GM10847 (cell line): Measurements from ENCODE around the gene RPP21.
A peak's percentile ranks its signal among the peaks of the same experiment; 100 is the strongest.

Experiments
- POLR2A ChIP-seq: IDR thresholded peaks from 2 replicates; pipeline ENCODE4 v1.6.1; 2011; ENCODE audit not compliant: insufficient read length; ENCODE audit errors: extremely low read depth

Gene RPP21

DNA sequence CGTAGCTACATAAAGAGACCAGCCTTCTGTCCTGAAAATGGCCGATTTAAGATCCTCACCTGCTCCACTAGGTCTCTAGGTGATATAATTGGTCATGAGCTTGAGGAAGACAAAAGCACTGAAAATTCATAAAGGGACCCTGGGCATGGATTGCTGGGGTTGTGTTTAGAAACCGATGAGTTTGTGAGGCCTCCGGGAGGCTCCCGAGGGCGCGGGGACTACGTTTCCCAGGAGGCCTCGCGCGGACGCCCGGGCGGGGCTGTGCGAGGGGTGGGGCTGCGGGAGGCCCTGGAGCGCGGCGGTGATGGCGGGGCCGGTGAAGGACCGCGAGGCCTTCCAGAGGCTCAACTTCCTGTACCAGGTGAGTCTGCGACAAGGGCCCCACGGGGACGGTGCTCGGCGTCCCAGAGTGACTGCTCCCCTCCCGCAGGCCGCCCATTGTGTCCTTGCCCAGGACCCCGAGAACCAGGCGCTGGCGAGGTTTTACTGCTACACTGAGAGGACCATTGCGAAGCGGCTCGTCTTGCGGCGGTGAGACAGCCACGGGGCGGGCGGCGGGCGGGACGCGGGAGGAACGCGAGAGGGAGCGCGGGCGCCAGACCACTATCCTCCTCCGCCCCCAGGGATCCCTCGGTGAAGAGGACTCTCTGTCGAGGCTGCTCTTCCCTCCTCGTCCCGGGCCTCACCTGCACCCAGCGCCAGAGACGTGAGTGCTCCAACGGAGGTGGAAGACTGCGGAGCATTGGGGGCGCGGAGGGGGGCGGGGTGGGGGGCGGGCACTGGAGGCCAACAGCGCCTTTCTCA lies at the start of gene RPP21:
Gene RPP21, plus strand, starts transcription at position 289 of the 804 bp plus-strand sequence. Its CDS starts 16 bp downstream, at position 305.
- TF ChIP-seq POLR2A: peak; percentile 85

DNA sequence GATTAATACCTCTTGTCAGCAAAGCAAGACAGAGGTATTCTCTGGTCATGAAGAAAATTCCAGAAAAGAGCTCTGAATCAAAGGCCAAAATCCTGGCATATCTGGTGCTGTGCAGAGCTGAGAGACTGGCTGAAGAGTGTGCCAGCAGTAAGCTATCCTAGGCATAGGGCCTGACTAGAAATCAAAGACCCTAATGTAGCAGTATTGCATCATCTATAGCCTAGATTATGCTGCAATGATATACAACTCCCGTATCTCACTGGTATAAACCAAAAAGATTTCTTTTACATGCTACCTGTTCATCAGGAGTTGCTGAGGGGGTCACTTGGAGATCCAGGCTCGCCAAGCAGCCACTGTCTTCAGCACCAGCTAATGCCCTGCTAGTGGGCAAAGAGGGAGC lies 49.1 kb upstream of the RPP21 start:
- no peak for TF ChIP-seq POLR2A

GRCh38 chr6:30304002-30304401 lies 41.0 kb upstream of the RPP21 start:
- no peak for TF ChIP-seq POLR2A

DNA sequence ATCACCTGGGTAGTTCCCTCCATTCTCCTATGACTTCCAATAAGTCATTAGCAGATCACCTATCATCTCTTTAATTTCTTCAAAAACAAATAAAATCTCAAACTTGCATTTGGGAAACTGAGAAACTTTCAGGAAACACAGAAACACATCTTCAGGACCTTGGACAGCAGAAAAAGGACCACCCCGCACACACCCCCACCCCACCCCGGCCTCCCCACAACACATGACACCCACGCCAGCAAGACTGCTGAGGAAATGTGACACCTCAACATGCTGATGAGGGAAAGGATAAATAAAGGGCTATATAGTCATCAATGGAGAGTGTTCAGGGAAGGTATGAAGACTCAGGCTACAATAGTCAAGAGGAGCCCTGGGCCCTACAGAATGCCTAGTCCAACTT lies 33.9 kb upstream of the RPP21 start:
- no peak for TF ChIP-seq POLR2A

DNA sequence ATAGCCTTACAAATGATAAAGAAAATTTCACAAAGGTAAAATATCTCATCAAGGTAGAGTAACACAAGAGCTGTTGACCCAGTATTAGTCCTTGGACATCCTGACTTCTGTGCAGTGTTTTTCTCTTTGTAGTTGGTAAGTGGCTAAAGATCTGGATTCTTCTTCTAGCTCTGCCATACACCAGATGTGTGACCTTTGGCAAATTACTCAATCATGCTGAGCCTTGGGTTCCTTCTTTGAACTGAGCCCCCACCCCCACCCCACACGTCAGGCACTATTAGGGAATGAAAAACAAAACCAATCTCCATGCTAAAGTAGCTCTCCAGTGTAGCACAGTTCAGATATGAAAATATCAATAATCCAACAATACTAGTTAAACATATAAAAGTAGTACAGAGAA lies 33.3 kb upstream of the RPP21 start:
- TF ChIP-seq POLR2A: no peak

- TF ChIP-seq POLR2A: no peak
Measured at GRCh38 chr6:30312266-30312665, 32.7 kb upstream of the RPP21 start.

GRCh38 chr6:30312676-30313321 lies 32.2 kb upstream of the RPP21 start:
- TF ChIP-seq POLR2A: no peak

GRCh38 chr6:30315156-30315555 lies 29.8 kb upstream of the RPP21 start:
- TF ChIP-seq POLR2A: no peak

DNA sequence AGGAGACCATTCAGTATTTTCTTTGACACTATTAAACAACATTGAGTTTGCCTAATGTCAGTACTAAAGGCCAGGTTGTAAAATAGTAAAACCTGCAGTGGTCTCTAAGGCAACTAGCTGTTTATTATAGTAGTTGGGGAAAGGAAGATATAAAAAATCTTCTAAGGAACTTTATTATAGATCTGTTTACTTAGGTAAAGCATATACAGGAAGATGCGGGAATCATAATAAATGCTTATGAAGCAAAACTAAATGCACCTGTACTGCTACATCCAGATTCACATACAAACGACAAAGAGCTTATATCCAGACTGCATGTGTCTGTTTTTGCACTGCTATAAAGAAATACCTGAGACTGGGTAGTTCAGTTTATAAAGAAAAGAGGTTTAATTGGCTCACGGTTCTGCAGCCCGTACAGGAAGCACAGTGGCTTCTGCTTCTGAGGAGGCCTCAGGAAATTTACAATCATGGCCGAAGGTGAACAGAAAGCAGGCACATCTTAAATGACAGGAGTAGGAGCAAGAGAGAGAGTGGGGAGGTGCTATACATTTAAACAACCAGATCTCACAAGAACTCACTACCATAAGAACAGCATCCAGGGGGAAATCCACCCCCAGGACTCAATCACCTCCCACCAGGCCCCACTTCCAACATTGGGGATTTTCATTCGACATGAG lies 26.9 kb upstream of the RPP21 start:
- TF ChIP-seq POLR2A: no peak

GRCh38 chr6:30319146-30319835 lies 25.7 kb upstream of the RPP21 start:
- no peak for TF ChIP-seq POLR2A

- TF ChIP-seq POLR2A: no peak
Measured at GRCh38 chr6:30321692-30322388, 23.1 kb upstream of the RPP21 start.

- no peak for TF ChIP-seq POLR2A
Measured at GRCh38 chr6:30322527-30323501, 22.1 kb upstream of the RPP21 start.

DNA sequence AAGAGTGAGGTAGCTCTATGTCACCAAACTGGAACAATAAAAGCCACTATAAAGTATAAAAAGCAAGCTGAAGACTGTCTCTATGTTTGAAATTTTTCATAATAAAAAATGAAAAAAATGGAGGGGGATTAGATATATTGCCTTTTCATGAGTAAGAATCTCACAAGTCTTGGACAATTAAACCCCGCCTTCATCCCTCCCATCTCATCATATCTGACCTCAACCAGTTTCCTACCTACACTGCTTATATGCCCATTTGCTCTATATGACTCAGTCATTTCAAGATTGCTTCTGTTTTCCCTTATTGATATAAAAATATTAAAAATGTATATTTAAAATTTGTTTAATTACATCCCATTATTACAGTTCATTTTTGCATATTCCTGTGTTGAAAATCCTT lies 21.1 kb upstream of the RPP21 start:
- no peak for TF ChIP-seq POLR2A
